GM12873 (cell line): Measurements from ENCODE around the gene PDZD11.

Experiments
- CTCF ChIP-seq: IDR thresholded peaks from 2 replicates; pipeline ENCODE4 v1.5.1; 2012; ENCODE audit warnings: low read depth, mild to moderate bottlenecking, moderate library complexity, low read length, control low read depth; ENCODE audit not compliant: insufficient read depth; ENCODE audit errors: missing control alignments

Gene PDZD11

GRCh38 chrX:70254909-70255308 is 34.8 kb downstream of the PDZD11 start:
- no peak for TF ChIP-seq CTCF

- TF ChIP-seq CTCF, result no peak
These were observed 35.7 kb downstream of the PDZD11 start for GRCh38 chrX:70254063-70254400.

GRCh38 chrX:70253377-70254062 is 36.2 kb downstream of the PDZD11 start:
- TF ChIP-seq CTCF, result no peak

GRCh38 chrX:70252491-70252890 is 37.2 kb downstream of the PDZD11 start:
- TF ChIP-seq CTCF, result no peak

- TF ChIP-seq CTCF, result no peak
These were observed 42.5 kb downstream of the PDZD11 start for GRCh38 chrX:70247252-70247651.

GRCh38 chrX:70244881-70245280 is 44.8 kb downstream of the PDZD11 start:
- TF ChIP-seq CTCF, result no peak

GRCh38 chrX:70241501-70241900 is 48.2 kb downstream of the PDZD11 start:
- TF ChIP-seq CTCF, result no peak
